ENCODE data around the gene TNFAIP2. TPM values are rescaled to one million over a fixed set of nuclear protein-coding genes. Genes with fewer than 3 reads are reported as not detected.
"Not testable (repeated sequence)": the region's sequence is repeated elsewhere in the genome, so short reads cannot be mapped to it uniquely, and the experiment has no call there.

Gene TNFAIP2
- total RNA-seq, 2 experiments from 2014 or later, result 0.20 to 0.50 TPM

DNA sequence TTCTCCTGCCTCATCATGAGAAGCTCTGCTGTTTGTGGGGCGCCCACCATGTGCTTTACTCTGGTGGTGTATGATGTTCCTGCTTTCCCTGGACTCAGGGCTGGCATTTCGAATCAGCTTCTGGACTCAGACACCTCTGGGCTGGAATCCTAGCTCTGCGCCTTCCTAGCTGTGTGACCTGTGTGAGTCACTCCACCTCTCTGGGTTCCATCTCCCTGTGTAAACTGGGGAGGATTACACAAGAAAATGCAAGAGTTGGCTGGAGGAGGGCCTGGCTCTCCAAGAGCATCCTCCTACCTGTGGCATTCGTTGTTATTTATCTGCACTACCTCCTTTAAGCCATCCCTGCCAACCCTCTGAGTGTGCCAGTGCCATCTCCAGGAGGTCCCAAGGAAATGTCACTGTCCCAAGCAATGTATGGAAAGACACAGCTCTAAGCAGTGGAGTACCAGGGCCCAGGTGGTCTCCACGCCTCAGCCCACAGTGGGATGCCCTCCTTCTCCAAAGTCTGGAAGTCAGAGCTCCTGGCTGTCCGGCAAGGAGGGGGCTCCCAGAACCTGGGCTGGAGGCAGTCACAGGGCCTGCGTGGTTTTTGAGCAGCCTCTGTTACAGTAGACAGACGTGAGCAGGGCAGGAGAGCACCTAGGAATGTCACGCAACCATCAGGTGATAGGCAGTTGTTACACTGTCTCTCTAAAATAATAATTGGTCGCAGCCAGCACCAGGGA lies 7.3 kb upstream of the TNFAIP2 start:
- no peak overlapping the region for H3K27ac Mint-ChIP-seq
- ChIA-PET CTCF (interaction anchor here (3.0 kb wide), 1 partner anchor 11 kb away, joined by 17 read pairs; no protein-coding TSS in a partner anchor), POLR2A (no interaction called here)
- peaks cover 10% of the 10 kb centered on the region for H3K27me3 Mint-ChIP-seq
- H3K4me1 Mint-ChIP-seq, result peaks cover 11% of the 10 kb centered on the region
- no peak for DNase-seq
- H3K9me3 Mint-ChIP-seq, result no peaks in the 10 kb centered on the region
- H3K4me3 Mint-ChIP-seq, result no peak overlapping the region
- H3K36me3 Mint-ChIP-seq (ENCODE audit: low read depth), result no peaks in the 10 kb centered on the region

DNA sequence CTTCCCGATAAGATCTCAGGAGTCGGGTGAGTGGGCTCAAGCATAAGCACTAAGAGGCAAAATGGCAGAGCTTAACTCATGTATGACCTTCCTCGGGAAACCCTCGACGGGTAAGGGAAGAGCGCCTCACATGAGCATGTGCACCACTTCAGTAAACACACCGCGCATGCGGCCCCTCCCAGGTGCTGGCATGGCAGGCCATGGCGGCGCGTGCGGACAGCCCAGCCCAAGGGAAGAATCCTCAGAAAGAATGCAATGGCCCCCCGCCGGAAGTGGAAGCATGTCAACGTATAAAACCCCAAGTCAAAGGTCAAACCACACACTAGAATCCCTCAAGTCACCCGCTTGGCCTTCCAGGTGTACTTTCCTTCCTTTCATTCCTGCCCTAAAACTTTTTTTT lies 6.6 kb upstream of the TNFAIP2 start:
- DNase-seq, result no peak
- H3K27ac Mint-ChIP-seq, result no peak overlapping the region
- ChIA-PET CTCF (interaction anchor here (3.0 kb wide), 1 partner anchor 11 kb away, joined by 17 read pairs; no protein-coding TSS in a partner anchor), POLR2A (no interaction called here)
- no peaks in the 10 kb centered on the region for H3K36me3 Mint-ChIP-seq (ENCODE audit: low read depth)
- peaks cover 11% of the 10 kb centered on the region for H3K4me1 Mint-ChIP-seq
- H3K27me3 Mint-ChIP-seq, result peaks cover 14% of the 10 kb centered on the region
- H3K4me3 Mint-ChIP-seq, result no peak overlapping the region
- H3K9me3 Mint-ChIP-seq, result no peaks in the 10 kb centered on the region

DNA sequence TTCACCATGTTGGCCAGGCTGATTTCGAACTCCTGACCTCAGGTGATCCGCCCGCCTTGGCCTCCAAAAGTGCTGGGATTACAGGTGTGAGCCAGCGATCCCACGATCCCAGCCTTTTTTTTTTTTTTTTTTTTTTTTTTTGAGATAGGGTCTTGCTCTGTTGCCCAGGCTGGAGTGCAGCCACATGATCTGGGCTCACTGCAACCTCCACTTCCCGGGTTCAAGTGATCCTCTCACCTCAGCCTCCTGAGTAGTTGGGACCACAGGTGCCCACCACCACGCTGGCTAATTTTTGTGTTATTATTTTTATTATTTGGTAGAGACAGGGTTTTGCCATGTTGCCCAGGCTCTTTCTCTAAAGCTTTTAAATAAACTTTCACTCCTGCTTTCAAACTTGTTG lies 5.8 kb upstream of the TNFAIP2 start:
- H3K9me3 Mint-ChIP-seq; CTCF ChIA-PET; H3K36me3 Mint-ChIP-seq (ENCODE audit: low read depth); DNase-seq; H3K4me3 Mint-ChIP-seq; H3K27ac Mint-ChIP-seq; POLR2A ChIA-PET: not testable (repeated sequence)
- Mint-ChIP-seq H3K4me1 (peaks cover 11% of the 10 kb centered on the region), H3K27me3 (peaks cover 21% of the 10 kb centered on the region)

DNA sequence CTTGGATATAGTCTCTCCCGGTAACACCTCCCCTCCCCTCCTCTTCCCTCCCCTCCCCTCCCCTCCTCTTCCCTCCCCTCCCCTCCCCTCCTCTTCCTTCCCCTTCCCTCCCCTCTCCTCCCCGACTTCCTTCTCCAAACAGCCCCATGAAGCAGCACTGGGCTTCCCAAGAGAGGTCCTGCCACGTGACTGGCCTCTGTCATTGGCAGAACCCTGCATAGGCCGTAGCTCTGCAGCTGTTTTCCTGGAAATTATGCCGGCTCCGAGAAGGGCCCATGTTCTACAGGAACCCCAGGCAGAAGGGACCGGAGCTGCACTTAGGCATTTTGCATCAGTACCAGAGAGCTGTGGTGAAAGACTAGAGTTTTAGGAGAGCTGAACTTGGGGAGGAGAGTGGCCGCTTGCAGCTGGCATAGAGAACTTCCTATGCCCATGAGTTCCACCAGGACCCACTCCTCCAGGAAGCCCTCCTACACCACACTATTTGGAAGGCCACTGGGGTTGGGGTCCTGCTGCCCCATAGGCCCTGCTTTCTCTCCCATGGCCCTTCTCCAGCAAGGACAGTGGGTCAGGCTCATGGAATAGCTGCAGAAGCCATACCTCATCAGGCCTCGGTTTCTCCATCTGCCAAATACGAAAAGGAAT lies 5.1 kb upstream of the TNFAIP2 start:
- peaks cover 21% of the 10 kb centered on the region for H3K27me3 Mint-ChIP-seq
- CTCF ChIA-PET, result no interaction called here
- H3K4me1 Mint-ChIP-seq, result peaks cover 11% of the 10 kb centered on the region
- no peak overlapping the region for H3K4me3 Mint-ChIP-seq
- no peaks in the 10 kb centered on the region for H3K36me3 Mint-ChIP-seq (ENCODE audit: low read depth)
- POLR2A ChIA-PET, result no interaction called here
- no peaks in the 10 kb centered on the region for H3K9me3 Mint-ChIP-seq
- DNase-seq, result no peak
- no peak overlapping the region for H3K27ac Mint-ChIP-seq

DNA sequence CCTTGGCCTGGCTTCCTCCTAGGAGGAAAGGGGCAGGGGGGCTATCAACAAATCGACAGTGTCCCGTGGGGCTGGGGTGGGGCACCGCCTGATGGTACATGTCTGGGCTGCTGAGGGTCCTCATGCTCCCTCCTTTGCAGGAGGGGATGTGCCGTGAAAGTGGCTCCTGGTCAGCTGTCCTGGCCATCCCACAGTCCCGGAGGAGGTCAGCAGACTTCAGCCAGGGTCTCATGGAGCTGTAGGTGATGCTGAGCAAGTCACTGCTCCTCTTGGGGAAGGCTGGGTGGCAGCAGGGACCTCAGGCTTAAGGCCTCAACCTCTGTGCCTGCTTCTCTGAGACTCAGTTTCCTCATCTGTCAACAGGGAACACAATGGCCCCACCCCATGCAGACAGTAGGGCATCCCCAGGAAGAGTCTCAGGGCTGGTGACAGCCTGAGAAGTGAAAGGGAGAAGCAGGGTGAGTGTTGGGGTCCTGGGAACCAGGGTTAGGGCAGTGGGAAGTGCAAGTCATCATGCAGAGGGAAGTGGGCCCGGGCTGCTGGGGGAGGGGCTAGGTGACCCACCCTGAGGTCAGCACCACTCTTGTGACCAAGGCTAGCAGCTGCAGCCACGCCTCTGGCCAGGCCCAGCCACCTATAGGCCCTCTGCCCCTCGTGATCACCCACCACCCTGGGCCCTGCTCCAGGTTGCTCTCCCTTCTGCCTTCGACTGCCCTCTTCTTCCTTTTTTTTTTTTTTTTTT lies 4.4 kb upstream of the TNFAIP2 start:
- no peak overlapping the region for H3K4me3 Mint-ChIP-seq
- H3K9me3 Mint-ChIP-seq, result no peaks in the 10 kb centered on the region
- peaks cover 11% of the 10 kb centered on the region for H3K4me1 Mint-ChIP-seq
- peaks cover 21% of the 10 kb centered on the region for H3K27me3 Mint-ChIP-seq
- H3K36me3 Mint-ChIP-seq (ENCODE audit: low read depth), result no peaks in the 10 kb centered on the region
- no peak for DNase-seq
- CTCF ChIA-PET, result no interaction called here
- no peak overlapping the region for H3K27ac Mint-ChIP-seq
- POLR2A ChIA-PET, result no interaction called here

DNA sequence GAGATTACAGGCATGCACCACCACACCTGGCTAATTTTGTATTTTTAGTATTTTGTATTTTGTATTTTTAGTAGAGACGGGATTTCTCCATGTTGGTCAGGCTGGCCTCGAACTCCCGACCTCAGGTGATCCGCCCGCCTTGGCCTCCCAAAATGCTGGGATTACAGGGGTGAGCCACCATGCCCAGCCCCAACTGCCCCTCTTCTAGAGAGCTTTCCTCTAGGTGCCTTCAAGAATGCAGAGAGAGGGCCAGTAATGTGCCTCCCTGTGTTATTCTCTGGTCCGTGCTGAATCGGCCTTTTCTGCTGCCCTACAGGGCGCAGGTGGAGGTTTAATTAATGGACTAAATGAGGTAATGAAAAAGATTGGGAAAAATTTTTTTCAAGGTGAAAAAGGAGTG lies 3.7 kb upstream of the TNFAIP2 start:
- H3K9me3 Mint-ChIP-seq; H3K36me3 Mint-ChIP-seq (ENCODE audit: low read depth); H3K4me3 Mint-ChIP-seq; POLR2A ChIA-PET; DNase-seq; H3K27ac Mint-ChIP-seq; CTCF ChIA-PET: not testable (repeated sequence)
- Mint-ChIP-seq H3K27me3 (peaks cover 26% of the 10 kb centered on the region), H3K4me1 (peaks cover 12% of the 10 kb centered on the region)

DNA sequence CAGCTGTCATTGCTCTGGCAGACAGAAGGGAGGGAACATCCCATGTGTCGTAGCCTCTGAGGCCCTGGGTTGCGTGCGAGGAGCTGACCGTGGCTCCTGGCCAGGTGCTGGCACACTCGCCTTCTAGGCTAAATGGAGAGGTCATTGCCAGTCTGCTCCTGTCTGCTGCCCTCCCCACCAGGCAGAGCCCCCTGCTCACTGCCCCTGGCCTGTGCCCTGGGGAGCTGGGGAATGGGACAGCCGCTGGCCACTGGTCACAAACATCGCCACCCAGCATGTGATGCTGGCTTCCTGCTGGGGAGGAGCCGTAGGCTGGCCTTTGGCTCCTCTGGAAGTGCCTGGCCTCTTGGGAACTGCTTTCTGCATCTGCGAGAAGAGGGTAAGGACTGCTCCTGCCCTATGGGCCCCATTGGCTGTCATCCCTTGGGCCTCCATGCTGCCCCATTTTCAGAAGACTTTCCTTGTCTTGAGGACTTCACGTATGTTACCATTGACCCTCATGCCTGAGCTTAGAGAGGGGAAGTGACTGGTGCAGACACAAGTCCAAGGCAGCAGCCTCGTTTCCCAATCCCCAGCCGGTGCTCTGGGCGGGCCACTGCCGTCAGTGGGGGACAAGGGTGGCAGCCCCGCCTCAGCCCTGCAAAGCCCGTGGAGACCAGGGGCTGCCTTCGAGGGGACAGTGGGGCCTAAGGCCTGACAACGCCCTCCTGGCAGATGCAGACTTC lies 2.0 kb upstream of the TNFAIP2 start:
- no peak overlapping the region for H3K4me3 Mint-ChIP-seq
- ChIA-PET CTCF (interaction anchor here (1.0 kb wide), 1 partner anchor 16 kb away, joined by 3 read pairs; no protein-coding TSS in a partner anchor), POLR2A (no interaction called here)
- no peak for DNase-seq
- H3K27me3 Mint-ChIP-seq, result peaks cover 26% of the 10 kb centered on the region
- H3K27ac Mint-ChIP-seq, result no peak overlapping the region
- no peaks in the 10 kb centered on the region for H3K36me3 Mint-ChIP-seq (ENCODE audit: low read depth)
- peaks cover 2% of the 10 kb centered on the region for H3K4me1 Mint-ChIP-seq
- no peaks in the 10 kb centered on the region for H3K9me3 Mint-ChIP-seq

DNA sequence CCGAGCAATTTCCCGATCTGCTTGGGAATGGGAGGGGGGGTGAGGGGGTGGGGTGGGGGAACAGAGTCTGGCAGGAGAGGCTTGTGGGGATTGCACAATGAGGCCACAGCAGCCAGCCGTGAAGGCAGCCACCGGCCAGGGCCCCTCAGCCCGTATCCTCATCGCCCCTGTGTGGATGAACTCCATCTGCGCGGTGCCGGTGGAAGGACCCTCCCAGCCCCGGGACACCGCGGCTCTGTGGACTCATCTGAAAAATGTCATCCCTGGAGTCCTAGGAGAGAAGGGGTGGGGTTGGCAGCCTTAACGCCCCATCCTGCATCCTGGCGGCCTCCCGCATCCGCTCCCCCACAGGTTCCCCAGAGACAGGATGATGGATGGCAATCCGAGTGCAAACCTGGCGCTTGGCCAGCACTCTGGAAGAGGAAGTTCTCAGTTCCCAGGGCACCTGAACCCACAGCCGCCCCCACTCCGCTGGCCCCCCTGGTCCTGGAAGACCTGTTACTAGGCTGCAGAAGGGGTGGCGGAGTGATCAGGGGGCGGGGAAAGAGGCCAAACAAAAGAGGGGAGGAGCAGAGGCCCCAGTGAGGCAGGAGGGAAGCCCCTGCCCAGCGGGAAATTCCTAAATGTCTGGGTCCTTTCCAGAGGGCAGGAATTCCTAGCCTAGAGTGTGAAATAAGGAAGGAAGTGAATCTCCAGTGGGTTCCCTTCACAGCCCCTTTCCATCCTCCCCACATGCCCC lies 1.2 kb upstream of the TNFAIP2 start:
- Mint-ChIP-seq H3K36me3 (ENCODE audit: low read depth) (no peaks in the 10 kb centered on the region), H3K4me1 (peaks cover 2% of the 10 kb centered on the region), H3K27me3 (peaks cover 26% of the 10 kb centered on the region), H3K4me3 (no peak overlapping the region), H3K27ac (no peak overlapping the region), H3K9me3 (no peaks in the 10 kb centered on the region)
- CTCF ChIA-PET, result interaction anchor here (1.0 kb wide), 1 partner anchor 17 kb away, joined by 3 read pairs; no protein-coding TSS in a partner anchor
- POLR2A ChIA-PET, result no interaction called here
- DNase-seq, result no peak

DNA sequence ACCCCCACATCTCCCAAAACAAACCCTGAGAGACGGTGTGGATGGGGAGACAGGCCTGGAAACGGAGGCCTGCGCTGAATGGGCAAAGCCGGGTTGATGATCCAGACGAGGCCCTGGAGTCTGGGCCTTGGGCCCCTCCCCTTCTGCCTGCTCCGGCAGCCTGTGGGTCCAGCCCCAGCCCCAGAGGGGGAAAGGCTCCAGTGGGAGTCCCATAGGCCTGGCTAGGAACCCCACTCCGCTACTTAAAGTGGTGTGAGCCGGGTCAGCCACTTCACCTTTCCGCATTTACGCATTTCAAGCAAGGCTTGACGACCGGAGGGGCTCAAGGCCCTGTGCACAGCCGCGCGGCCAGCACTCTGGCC lies 695 bp upstream of the TNFAIP2 start:
- H3K36me3 Mint-ChIP-seq (ENCODE audit: low read depth), result no peaks in the 10 kb centered on the region
- H3K27me3 Mint-ChIP-seq, result peaks cover 26% of the 10 kb centered on the region
- ChIA-PET POLR2A (no interaction called here), CTCF (no interaction called here)
- DNase-seq, result no peak
- H3K4me3 Mint-ChIP-seq, result no peak overlapping the region
- peaks cover 2% of the 10 kb centered on the region for H3K4me1 Mint-ChIP-seq
- H3K9me3 Mint-ChIP-seq, result no peaks in the 10 kb centered on the region
- H3K27ac Mint-ChIP-seq, result no peak overlapping the region

DNA sequence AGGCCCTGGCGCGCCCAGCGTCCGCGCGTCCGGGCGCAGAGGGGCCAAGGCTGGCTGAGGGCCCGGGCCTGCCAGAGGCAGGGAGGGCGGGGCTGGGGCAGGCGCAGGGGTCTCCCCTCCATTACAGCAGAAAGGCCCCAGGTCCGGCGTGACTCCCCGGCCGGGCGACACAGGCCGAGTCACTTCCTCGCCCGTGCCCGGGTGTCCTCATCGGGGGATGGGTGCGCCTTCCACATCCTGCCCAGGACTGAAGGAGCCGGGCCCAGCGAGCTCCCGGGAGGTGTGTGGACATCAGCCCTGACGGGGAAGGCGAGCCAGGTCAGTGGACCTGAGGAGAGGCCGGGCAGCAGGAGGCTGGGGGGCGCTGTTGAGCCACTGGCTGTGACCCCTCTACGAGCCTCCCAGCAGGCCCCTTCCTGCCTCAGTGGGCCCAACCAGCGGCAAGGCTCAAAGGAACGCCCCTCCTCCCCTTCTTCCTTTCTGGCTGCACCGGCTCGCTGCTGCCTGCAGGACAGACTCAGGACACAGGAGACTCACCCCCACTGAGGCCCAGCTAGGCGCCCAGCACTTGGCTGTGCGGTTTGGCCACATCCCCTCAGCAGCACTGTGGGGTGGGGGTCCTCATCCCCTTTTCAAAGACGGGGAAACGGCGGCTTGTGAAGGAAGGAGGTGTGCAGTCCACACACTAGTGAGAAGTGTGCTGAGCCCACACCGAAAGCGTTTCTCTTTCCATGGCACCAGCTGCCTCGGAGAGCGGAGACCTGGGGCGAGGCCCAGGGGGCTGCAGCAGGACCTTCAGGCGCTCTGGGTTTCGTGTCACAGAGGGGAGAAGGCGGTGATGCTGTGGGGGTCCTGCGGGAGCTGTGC lies 606 bp downstream of the TNFAIP2 start:
- ChIA-PET POLR2A (no interaction called here), CTCF (no interaction called here)
- H3K9me3 Mint-ChIP-seq, result no peaks in the 10 kb centered on the region
- H3K27ac Mint-ChIP-seq, result no peak overlapping the region
- H3K36me3 Mint-ChIP-seq (ENCODE audit: low read depth), result no peaks in the 10 kb centered on the region
- H3K4me1 Mint-ChIP-seq, result peaks cover 2% of the 10 kb centered on the region
- H3K27me3 Mint-ChIP-seq, result peaks cover 26% of the 10 kb centered on the region
- no peak for DNase-seq
- H3K4me3 Mint-ChIP-seq, result no peak overlapping the region

DNA sequence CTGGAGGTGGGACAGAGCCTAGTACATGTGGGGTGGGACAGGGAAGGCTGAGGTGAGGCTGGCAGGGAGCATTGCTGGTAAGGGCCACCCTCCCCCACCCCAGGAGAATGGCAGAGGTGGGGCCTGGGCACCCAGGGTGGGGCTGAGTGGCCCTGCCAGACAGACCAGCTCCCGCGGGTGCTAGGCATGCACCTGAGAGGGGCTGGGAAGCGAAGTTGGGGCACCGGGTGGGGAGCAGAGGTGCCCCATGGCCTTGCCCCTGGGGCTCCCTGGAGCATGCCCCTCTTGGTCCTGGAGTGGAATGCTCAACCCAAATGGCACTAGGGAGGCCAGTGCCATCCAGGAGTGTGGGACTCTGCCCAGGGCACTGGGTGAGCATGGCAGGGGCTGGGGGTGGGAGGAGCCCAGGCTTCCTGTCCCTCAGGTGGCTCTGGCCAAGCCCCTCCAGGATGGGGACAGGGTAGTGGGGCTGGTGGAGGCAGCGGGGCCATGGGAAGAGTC lies 1.3 kb downstream of the TNFAIP2 start:
- Mint-ChIP-seq H3K9me3 (no peaks in the 10 kb centered on the region), H3K4me1 (peaks cover 2% of the 10 kb centered on the region), H3K4me3 (no peak overlapping the region), H3K36me3 (ENCODE audit: low read depth) (no peaks in the 10 kb centered on the region), H3K27me3 (peaks cover 26% of the 10 kb centered on the region), H3K27ac (no peak overlapping the region)
- ChIA-PET POLR2A (no interaction called here), CTCF (no interaction called here)
- no peak for DNase-seq
